HepG2 (cell line): ENCODE measurements around the gene TMCO4. TPM values are rescaled to one million over a fixed set of nuclear protein-coding genes. Genes with fewer than 3 reads are reported as not detected.

Experiments
- ATAC-seq: fragments of 200-7000 bp; cut with Tn5 transposase; 3 replicates; pipeline ENCODE4 v1.9.1; 2020; ENCODE audit warnings: mild to moderate bottlenecking, moderate library complexity
- BruUV-seq: library from RNA; stranded (reverse); fragments of 400-500 nt; replicated peaks from 2 replicates; lab custom pipeline; 2021; lab: Mats Ljungman, UMichigan
- CTCF ChIA-PET: fragments of 300-600 bp; formaldehyde crosslinking; extraction: SDS; loops from one replicate; lab custom pipeline; 2021; ENCODE audit warnings: low total read pairs, inconsistent platforms, low intra/inter-chr PET ratio; lab: Yijun Ruan, JAX
- POLR2A ChIA-PET: fragments of 350-600 bp; sonication (Branson Sonifier 250); formaldehyde crosslinking; loops from one replicate; lab custom pipeline; 2020; ENCODE audit warnings: antibody characterized with exemption, inconsistent platforms; lab: Yijun Ruan, JAX
- DNase-seq: peaks from one replicate; pipeline ENCODE4 v3.0.0-alpha.2; 2015; ENCODE audit warnings: low spot score
- FAIRE-seq: peaks from 3 replicates; lab custom pipeline; 2011; peaks lifted over from hg19 to GRCh38; lab: Jason Lieb, UNC
- H2AFZ ChIP-seq: one replicate; pipeline ENCODE4 v1.6.1; 2011; ENCODE audit warnings: low read length, inconsistent platforms
- H3K27ac ChIP-seq: fragments of 300-600 bp; 3 replicates; pipeline ENCODE4 v1.8.0; 2011; ENCODE audit warnings: mixed run types, mild to moderate bottlenecking, mixed read lengths, low read length, inconsistent platforms; ENCODE audit not compliant: insufficient read depth; ENCODE audit errors: extremely low read length
- H3K27me3 ChIP-seq, 2 experiments: fragments of 200-600 bp in 1 of 2; 2 replicates in 1 of 2; 3 replicates in 1 of 2; pipeline versions ENCODE4 v1.6.0 to v1.8.0; 2011; ENCODE audit warnings: low read length in 2 of 2, mild to moderate bottlenecking in 2 of 2, moderate library complexity in 2 of 2, inconsistent platforms in 1 of 2; ENCODE audit not compliant: insufficient read depth in 2 of 2, control insufficient read depth in 1 of 2
- H3K36me3 ChIP-seq, 2 experiments: fragments of 200-600 bp in 1 of 2; replicated peaks in 1 of 2; 2 replicates in 1 of 2; 3 replicates in 1 of 2; pipeline versions ENCODE4 v1.5.1 to v1.8.0; 2011; ENCODE audit warnings: low read length in 2 of 2, inconsistent platforms in 1 of 2; ENCODE audit not compliant: insufficient read depth in 2 of 2, control insufficient read depth in 1 of 2
- H3K4me1 ChIP-seq: 2 replicates; pipeline ENCODE4 v1.5.1; 2012; ENCODE audit warnings: low read length, inconsistent platforms; ENCODE audit not compliant: insufficient read depth
- H3K4me2 ChIP-seq: 2 replicates; pipeline ENCODE4 v1.6.0; 2011; ENCODE audit warnings: low read depth, low read length, inconsistent platforms
- H3K4me3 ChIP-seq, 3 experiments: fragments of 200-600 bp in 1 of 3; sonication (generic), shearing (Covaris generic) in 1 of 3; replicated peaks in 1 of 3; 2 replicates each; pipeline ENCODE4 v1.5.1; 2011 to 2016; ENCODE audit warnings: low read length in 3 of 3, inconsistent platforms in 2 of 3, low read depth in 2 of 3, mild to moderate bottlenecking in 2 of 3, control low read depth in 1 of 3, mixed read lengths in 1 of 3; ENCODE audit not compliant: insufficient read depth in 1 of 3
- H3K79me2 ChIP-seq: one replicate; pipeline ENCODE4 v1.6.1; 2011; ENCODE audit warnings: low read length, inconsistent platforms; ENCODE audit not compliant: insufficient read depth
- H3K9ac ChIP-seq: 2 replicates; pipeline ENCODE4 v1.6.0; 2011; ENCODE audit warnings: mild to moderate bottlenecking, low read depth, low read length, inconsistent platforms; ENCODE audit not compliant: insufficient read depth
- H3K9me3 ChIP-seq: 2 replicates; pipeline ENCODE4 v1.5.1; 2012; ENCODE audit warnings: mild to moderate bottlenecking, low read length
- H4K20me1 ChIP-seq: 2 replicates; pipeline ENCODE4 v1.6.0; 2011; ENCODE audit warnings: inconsistent platforms, mild to moderate bottlenecking, low read length, moderate library complexity; ENCODE audit not compliant: insufficient read depth
- ATM ChIP-seq: fragments of 450-650 bp; IDR thresholded peaks from 2 replicates; pipeline ENCODE4 v1.7.1; 2017; ENCODE audit warnings: mild to moderate bottlenecking, borderline replicate concordance
- EP300 ChIP-seq, 3 experiments: sonication (generic) in 1 of 3; formaldehyde crosslinking in 1 of 3; IDR thresholded peaks; 2 replicates each; pipeline versions ENCODE4 v1.5.1 to v1.6.1; 2011 to 2020; ENCODE audit warnings: low read depth in 2 of 3, low read length in 2 of 3, borderline replicate concordance in 1 of 3, improper control_type of control experiment in 1 of 3, mild to moderate bottlenecking in 1 of 3, missing genetic modification reagents in 1 of 3, moderate library complexity in 1 of 3
- MAFK ChIP-seq, 2 experiments: IDR thresholded peaks in 1 of 2; conservative IDR thresholded peaks in 1 of 2; 2 replicates each; pipeline ENCODE4 v1.6.1; 2011; ENCODE audit warnings: improper control_type of control experiment in 2 of 2, low read length in 2 of 2
- POGZ ChIP-seq: sonication (generic); formaldehyde crosslinking; IDR thresholded peaks from 2 replicates; pipeline ENCODE4 v1.4.0; 2020; ENCODE audit warnings: mild to moderate bottlenecking, missing genetic modification reagents
- ZBTB38 ChIP-seq: sonication (generic); formaldehyde crosslinking; IDR thresholded peaks from 2 replicates; pipeline ENCODE4 v1.5.1; 2020; ENCODE audit warnings: mild to moderate bottlenecking, missing genetic modification reagents
- ZFYVE20 ChIP-seq: sonication (generic); formaldehyde crosslinking; IDR thresholded peaks from 2 replicates; pipeline ENCODE4 v1.8.0; 2023; ENCODE audit warnings: low read depth, mild to moderate bottlenecking, moderate library complexity, missing genetic modification reagents, borderline replicate concordance
- ZNF224 ChIP-seq: sonication (generic); formaldehyde crosslinking; IDR thresholded peaks from 2 replicates; pipeline ENCODE4 v1.5.0; 2020; ENCODE audit warnings: mild to moderate bottlenecking, missing genetic modification reagents
- ZNF333 ChIP-seq: sonication (generic); formaldehyde crosslinking; IDR thresholded peaks from 2 replicates; pipeline ENCODE4 v1.4.0; 2020; ENCODE audit warnings: mild to moderate bottlenecking, missing genetic modification reagents, borderline replicate concordance
- ZNF766 ChIP-seq: sonication (generic); formaldehyde crosslinking; IDR thresholded peaks from 2 replicates; pipeline ENCODE4 v1.5.0; 2020; ENCODE audit warnings: missing genetic modification reagents, borderline replicate concordance
- WGBS: methylation state at CpG from one replicate; pipeline ENCODE4 v1.1.6; 2017; ENCODE audit warnings: low lambda C conversion rate; 5-methylcytosine and 5-hydroxymethylcytosine counted together
- in situ Hi-C: cut with HindIII; loops from 2 replicates; pipeline ENCODE4 v1.10.0; 2017; ENCODE audit warnings: low pct_unique_long_range_greater_than_20kb; ENCODE audit not compliant: extremely low pct_ligation_motif_present
- intact Hi-C: fragments of 100-400 bp; cut with micrococcal nuclease; formaldehyde crosslinking; loops from one replicate; pipeline ENCODE4 v1.10.0; 2022; ENCODE audit not compliant: unreplicated experiment
- polyA plus RNA-seq, 8 experiments: library from polyadenylated mRNA; depleted of rRNA in 3 of 8; stranded (reverse) in 7 of 8; unstranded in 1 of 8; fragments of >200 nt; fragmentation: Illumina TruSeq in 4 of 8; extraction: Trizol in 4 of 8; gene quantifications; 2 replicates each; pipeline versions ENCODE4 v1.2.1 to v1.2.3, GENCODE V29; 2011 to 2016; ENCODE audit warnings: low read depth in 4 of 8, missing spikeins in 1 of 8, mixed read lengths in 1 of 8; ENCODE audit not compliant: insufficient read depth in 1 of 8
- total RNA-seq, 5 experiments: library from RNA; depleted of rRNA; stranded (reverse); fragments of >200 nt; fragmentation: Illumina TruSeq; extraction: Trizol; gene quantifications; 2 replicates each; pipeline ENCODE4 v1.2.3, GENCODE V29; 2016; ENCODE audit warnings: low read depth in 1 of 5
- TF ChIP-seq, protein P1 (sequence below), 2 experiments: sonication (generic) in 1 of 2; formaldehyde crosslinking in 1 of 2; IDR thresholded peaks; 2 replicates each; pipeline versions ENCODE4 v1.4.0 to v1.6.1; 2018 to 2020; ENCODE audit warnings: missing genetic modification reagents in 2 of 2, borderline replicate concordance in 1 of 2, low read depth in 1 of 2, mild to moderate bottlenecking in 1 of 2, missing biosample characterization in 1 of 2

TMCO4 gene
- total and polyA plus RNA-seq, 2 of the 13 experiments (the other 11 are each of a cell fraction or from before 2014, with no cell fraction given): 2.1 to 4.1 TPM

GRCh38 chr1:19720973-19721372 lies 78.7 kb downstream of the TMCO4 start:
- no peak overlapping the region for H2AFZ ChIP-seq
- H3K27ac ChIP-seq: no peak overlapping the region
- CTCF ChIA-PET: no interaction called here
- intact Hi-C loops: no loop called here
- 81% methylated on average over 4 of the region's 4 CpGs for WGBS
- H3K4me2 ChIP-seq: no peak overlapping the region
- H3K4me3 ChIP-seq: no peak overlapping the region
- BruUV-seq: no TSS peak
- no peaks in the 10 kb centered on the region for H3K79me2 ChIP-seq
- H4K20me1 ChIP-seq: no peaks in the 10 kb centered on the region
- ATAC-seq: no peak
- no peaks in the 10 kb centered on the region for H3K9me3 ChIP-seq
- H3K9ac ChIP-seq: no peak overlapping the region
- H3K27me3 ChIP-seq: no peaks in the 10 kb centered on the region
- no peak for TF ChIP-seq ZBTB38
- no peak for TF ChIP-seq POGZ (CRISPR knock-in tag)
- no peak for TF ChIP-seq ATM
- TF ChIP-seq, protein P1, sequence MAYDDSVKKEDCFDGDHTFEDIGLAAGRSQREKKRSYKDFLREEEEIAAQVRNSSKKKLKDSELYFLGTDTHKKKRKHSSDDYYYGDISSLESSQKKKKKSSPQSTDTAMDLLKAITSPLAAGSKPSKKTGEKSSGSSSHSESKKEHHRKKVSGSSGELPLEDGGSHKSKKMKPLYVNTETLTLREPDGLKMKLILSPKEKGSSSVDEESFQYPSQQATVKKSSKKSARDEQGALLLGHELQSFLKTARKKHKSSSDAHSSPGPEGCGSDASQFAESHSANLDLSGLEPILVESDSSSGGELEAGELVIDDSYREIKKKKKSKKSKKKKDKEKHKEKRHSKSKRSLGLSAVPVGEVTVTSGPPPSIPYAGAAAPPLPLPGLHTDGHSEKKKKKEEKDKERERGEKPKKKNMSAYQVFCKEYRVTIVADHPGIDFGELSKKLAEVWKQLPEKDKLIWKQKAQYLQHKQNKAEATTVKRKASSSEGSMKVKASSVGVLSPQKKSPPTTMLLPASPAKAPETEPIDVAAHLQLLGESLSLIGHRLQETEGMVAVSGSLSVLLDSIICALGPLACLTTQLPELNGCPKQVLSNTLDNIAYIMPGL (CRISPR knock-in tag; IDR thresholded peaks at IDR 0.05; ENCODE audit: borderline replicate concordance in 1 of 2, low read depth in 1 of 2): no peak
- TF ChIP-seq ZNF224 (CRISPR knock-in tag): no peak
- TF ChIP-seq EP300 (IDR thresholded peaks at IDR 0.05; ENCODE audit: low read depth in 2 of 2, low read length in 2 of 2): no peak
- TF ChIP-seq EP300 (CRISPR knock-in tag; IDR thresholded peaks at IDR 0.05; ENCODE audit: borderline replicate concordance): no peak
- no peak for TF ChIP-seq ZNF766 (CRISPR knock-in tag)
- no peak for TF ChIP-seq MAFK (conservative IDR thresholded peaks at IDR 0.05 in 1 of 2, IDR thresholded peaks at IDR 0.05 in 1 of 2; ENCODE audit: low read length in 2 of 2)
- no peak for TF ChIP-seq ZNF333
- TF ChIP-seq ZFYVE20 (CRISPR knock-in tag): no peak
- no peak for DNase-seq
- no peaks in the 10 kb centered on the region for H3K4me1 ChIP-seq
- in situ Hi-C loops: no loop called here
- no peak for FAIRE-seq
- POLR2A ChIA-PET: no interaction called here
- H3K36me3 ChIP-seq: no peaks in the 10 kb centered on the region
